ENCODE data around the gene VDAC1. TPM values are rescaled to one million over a fixed set of nuclear protein-coding genes. Genes with fewer than 3 reads are reported as not detected.

Gene VDAC1
- total RNA-seq, 1 donor from 2014 or later: 218 TPM

DNA sequence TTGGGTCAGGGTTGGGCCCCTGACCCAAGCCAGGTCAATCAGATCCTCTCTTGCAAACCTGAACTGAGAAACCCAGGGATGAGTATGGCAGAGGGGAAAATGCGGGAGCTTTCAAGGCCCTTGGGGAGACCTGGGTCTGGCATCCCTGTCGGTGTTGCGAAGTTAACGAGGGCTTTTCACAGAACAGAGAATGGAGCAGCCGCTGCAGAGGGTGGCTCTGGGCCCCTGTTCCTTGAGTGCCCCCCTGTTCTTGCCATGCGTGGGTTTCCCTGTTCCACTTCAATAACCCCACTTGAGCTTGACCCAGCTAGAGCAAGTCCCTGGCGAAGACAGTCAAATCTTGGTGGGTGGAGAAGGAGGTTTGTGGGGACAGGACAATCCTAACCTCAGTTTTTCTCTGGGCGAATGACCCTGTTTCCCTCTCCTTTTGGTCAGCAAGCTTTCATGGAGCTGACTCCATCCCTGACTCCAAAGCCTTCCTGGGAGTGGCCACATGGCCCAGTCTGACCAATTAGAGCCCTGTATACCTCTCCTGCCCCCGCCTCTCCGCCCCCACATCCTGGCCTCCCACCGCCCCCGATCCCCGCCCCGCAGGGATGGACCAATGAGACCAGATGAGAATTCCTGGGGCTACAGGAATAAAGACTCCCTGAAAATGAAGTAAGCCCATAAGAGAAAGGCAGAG is 2.9 kb upstream of the VDAC1 start:
- no peak for TF ChIP-seq CTCF (conservative IDR thresholded peaks at IDR 0.05)
- Mint-ChIP-seq H3K4me3 (peak overlapping the region; percentile 85), H3K27ac (ENCODE audit: unreplicated experiment) (no peak overlapping the region), H3K4me1 (peaks cover 35% of the 10 kb centered on the region), H3K36me3 (ENCODE audit: low read depth) (no peaks in the 10 kb centered on the region), H3K9me3 (no peaks in the 10 kb centered on the region), H3K27me3 (ENCODE audit: low read depth) (no peaks in the 10 kb centered on the region)
- no peak for DNase-seq (ENCODE audit: low read depth, low spot score)

DNA sequence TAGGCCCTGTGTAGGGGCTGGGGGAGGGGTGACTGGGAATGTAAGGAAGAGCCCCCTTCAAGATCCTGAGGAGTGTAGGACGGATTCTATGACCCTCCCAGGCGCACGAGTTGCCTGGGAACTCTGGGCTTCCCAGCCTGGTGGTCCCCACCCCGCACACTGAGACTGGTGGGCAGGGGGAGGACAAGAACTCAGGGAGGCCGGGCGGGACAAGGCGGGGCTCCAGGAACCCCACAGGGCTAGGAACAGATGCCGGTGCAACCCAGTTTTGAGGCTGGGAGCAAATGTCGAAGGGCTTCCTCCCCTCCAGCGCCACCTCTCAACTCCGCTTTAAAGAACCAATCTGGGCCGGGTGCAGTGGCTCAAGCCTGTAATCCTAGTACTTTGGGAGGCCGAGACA is 1.3 kb upstream of the VDAC1 start:
- H3K4me1 Mint-ChIP-seq: peaks cover 48% of the 10 kb centered on the region

GRCh38 chr5:134005417-134006061 is 764 bp upstream of the VDAC1 start:
- Mint-ChIP-seq H3K4me1 (peaks cover 53% of the 10 kb centered on the region), H3K27me3 (ENCODE audit: low read depth) (no peaks in the 10 kb centered on the region), H3K36me3 (ENCODE audit: low read depth) (no peaks in the 10 kb centered on the region), H3K9me3 (no peaks in the 10 kb centered on the region), H3K4me3 (peak overlapping the region; percentile 97), H3K27ac (ENCODE audit: unreplicated experiment) (peak overlapping the region; percentile 98)
- no peak for TF ChIP-seq CTCF (conservative IDR thresholded peaks at IDR 0.05)
- DNase-seq (ENCODE audit: low read depth, low spot score): no peak

More for the DNA sequence above, 1.3 kb upstream of the VDAC1 start:
- Mint-ChIP-seq H3K36me3 (ENCODE audit: low read depth) (no peaks in the 10 kb centered on the region), H3K9me3 (no peaks in the 10 kb centered on the region), H3K27ac (ENCODE audit: unreplicated experiment) (no peak overlapping the region), H3K4me3 (peak overlapping the region; percentile 97), H3K27me3 (ENCODE audit: low read depth) (no peaks in the 10 kb centered on the region)
- no peak for TF ChIP-seq CTCF (conservative IDR thresholded peaks at IDR 0.05)
- DNase-seq (ENCODE audit: low read depth, low spot score): no peak

DNA sequence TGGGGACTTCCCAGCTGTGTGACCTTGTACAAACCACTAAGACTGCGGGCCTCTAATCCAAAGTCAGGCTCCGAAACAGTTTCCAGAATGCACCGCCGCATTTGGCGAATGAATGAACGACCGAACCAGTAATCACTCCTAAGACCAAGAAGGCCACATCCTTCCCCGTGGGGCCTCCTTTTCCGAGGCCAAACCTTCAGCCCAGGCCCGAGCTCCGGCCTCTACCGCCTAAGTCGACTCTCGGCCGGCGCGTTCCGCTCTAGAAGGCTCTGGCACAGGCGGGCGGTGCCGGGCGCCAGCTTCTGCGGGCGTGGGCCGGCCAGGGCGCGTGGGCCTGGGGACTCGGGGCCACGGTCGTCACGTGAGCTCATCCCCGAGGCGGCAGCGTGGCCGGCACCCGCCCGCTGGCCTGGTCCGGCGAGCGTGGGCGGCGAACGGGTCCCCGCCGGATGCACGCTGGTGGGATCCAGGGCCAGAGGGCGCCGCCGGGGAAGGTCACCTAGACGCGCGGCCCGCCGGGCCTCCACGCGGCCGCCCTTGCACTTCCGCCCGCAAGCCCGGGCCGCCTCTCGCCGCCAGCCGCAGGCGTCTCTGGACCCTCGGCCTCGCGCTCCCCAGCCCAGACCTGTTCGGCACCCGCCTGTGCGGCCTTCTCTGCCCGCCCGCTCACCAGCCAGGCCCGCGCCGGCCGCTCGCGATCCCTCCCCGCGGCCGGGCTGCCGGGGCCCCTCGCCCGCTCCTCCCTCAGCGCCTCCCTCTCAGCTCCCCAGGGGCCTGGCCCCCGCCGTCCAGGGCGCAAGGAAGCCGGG is 754 bp downstream of the VDAC1 start:
- Mint-ChIP-seq H3K9me3 (no peaks in the 10 kb centered on the region), H3K4me1 (peaks cover 58% of the 10 kb centered on the region), H3K36me3 (ENCODE audit: low read depth) (no peaks in the 10 kb centered on the region), H3K27me3 (ENCODE audit: low read depth) (no peaks in the 10 kb centered on the region), H3K27ac (ENCODE audit: unreplicated experiment) (peak overlapping the region; percentile 84), H3K4me3 (peak overlapping the region; percentile 99)
- peak; percentile 41 for DNase-seq (ENCODE audit: low read depth, low spot score)
- no peak for TF ChIP-seq CTCF (conservative IDR thresholded peaks at IDR 0.05)

- no peak for TF ChIP-seq CTCF (conservative IDR thresholded peaks at IDR 0.05)
- no peaks in the 10 kb centered on the region for H3K9me3 Mint-ChIP-seq
Observed at GRCh38 chr5:134003064-134003816, 1.5 kb downstream of the VDAC1 start.

More at GRCh38 chr5:134003064-134003816, 1.5 kb downstream of the VDAC1 start:
- Mint-ChIP-seq H3K27ac (ENCODE audit: unreplicated experiment) (peak overlapping the region; percentile 84), H3K4me3 (peak overlapping the region; percentile 99), H3K27me3 (ENCODE audit: low read depth) (no peaks in the 10 kb centered on the region), H3K36me3 (ENCODE audit: low read depth) (no peaks in the 10 kb centered on the region), H3K4me1 (peaks cover 58% of the 10 kb centered on the region)
- no peak for DNase-seq (ENCODE audit: low read depth, low spot score)
